HepG2 (cell line): ENCODE data around the gene RSPH9. TPM values are rescaled to one million over a fixed set of nuclear protein-coding genes. Genes with fewer than 3 reads are reported as not detected.

ENCODE experiments used
- CCDC6 ChIP-seq: sonication (generic); formaldehyde crosslinking; IDR thresholded peaks from 2 replicates; pipeline ENCODE4 v1.8.1; 2022; ENCODE audit warnings: mild to moderate bottlenecking, missing genetic modification reagents, moderate library complexity
- DDIT3 ChIP-seq: sonication (generic); formaldehyde crosslinking; IDR thresholded peaks from 2 replicates; pipeline ENCODE4 v1.4.0; 2020; ENCODE audit warnings: mild to moderate bottlenecking, missing genetic modification reagents
- JUND ChIP-seq: sonication (generic); formaldehyde crosslinking; IDR thresholded peaks from 2 replicates; pipeline ENCODE4 v1.8.0; 2022; ENCODE audit warnings: mild to moderate bottlenecking, missing genetic modification reagents
- MLLT10 ChIP-seq: sonication (generic); formaldehyde crosslinking; IDR thresholded peaks from 2 replicates; pipeline ENCODE4 v1.4.0; 2020; ENCODE audit warnings: missing genetic modification reagents
- MLXIP ChIP-seq: sonication (generic); formaldehyde crosslinking; IDR thresholded peaks from 2 replicates; pipeline ENCODE4 v1.9.0; 2021; ENCODE audit warnings: missing genetic modification reagents, borderline replicate concordance
- NFE2 ChIP-seq: sonication (generic); formaldehyde crosslinking; IDR thresholded peaks from 2 replicates; pipeline ENCODE4 v1.4.0; 2020; ENCODE audit warnings: missing genetic modification reagents
- PRDM10 ChIP-seq: sonication (generic); formaldehyde crosslinking; IDR thresholded peaks from 2 replicates; pipeline ENCODE4 v1.4.0; 2020; ENCODE audit warnings: low read depth, missing genetic modification reagents
- RAD51 ChIP-seq: fragments of 450-650 bp; IDR thresholded peaks from 2 replicates; pipeline ENCODE4 v1.6.1; 2016; ENCODE audit warnings: borderline replicate concordance
- RFX5 ChIP-seq: IDR thresholded peaks from 2 replicates; pipeline ENCODE4 v1.6.1; 2011; ENCODE audit warnings: low read depth, low read length, improper control_type of control experiment
- TBX3 ChIP-seq: fragments of 450-650 bp; IDR thresholded peaks from 2 replicates; pipeline ENCODE4 v1.6.1; 2017; ENCODE audit warnings: antibody characterized with exemption, mild to moderate bottlenecking, inconsistent platforms, borderline replicate concordance
- TEAD3 ChIP-seq: optimal IDR thresholded peaks from 2 replicates; pipeline ENCODE3; 2016; ENCODE audit warnings: borderline replicate concordance
- THAP8 ChIP-seq: sonication (generic); formaldehyde crosslinking; IDR thresholded peaks from 2 replicates; pipeline ENCODE4 v1.5.1; 2020; ENCODE audit warnings: missing genetic modification reagents, mild to moderate bottlenecking, borderline replicate concordance
- XRCC5 ChIP-seq: fragments of 200-400 bp; formaldehyde crosslinking; optimal IDR thresholded peaks from 2 replicates; pipeline ENCODE3; 2017; ENCODE audit warnings: mild to moderate bottlenecking, low read length
- YY1 ChIP-seq: IDR thresholded peaks from 2 replicates; pipeline ENCODE4 v1.6.1; 2011; ENCODE audit warnings: low read length, low read depth, moderate library complexity, mild to moderate bottlenecking; ENCODE audit not compliant: insufficient read depth, insufficient replicate concordance
- ZBTB46 ChIP-seq: sonication (generic); formaldehyde crosslinking; IDR thresholded peaks from 2 replicates; pipeline ENCODE4 v1.4.0; 2020; ENCODE audit warnings: mild to moderate bottlenecking, missing genetic modification reagents, borderline replicate concordance
- ZNF556 ChIP-seq: sonication (generic); formaldehyde crosslinking; IDR thresholded peaks from 2 replicates; pipeline ENCODE4 v1.4.0; 2020; ENCODE audit warnings: mild to moderate bottlenecking, missing genetic modification reagents, borderline replicate concordance
- ZNF704 ChIP-seq: sonication (generic); formaldehyde crosslinking; IDR thresholded peaks from 2 replicates; pipeline ENCODE4 v1.8.1; 2023; ENCODE audit warnings: mild to moderate bottlenecking, inconsistent platforms, moderate library complexity, missing genetic modification reagents, borderline replicate concordance
- ZNF720 ChIP-seq: sonication (generic); formaldehyde crosslinking; IDR thresholded peaks from 2 replicates; pipeline ENCODE4 v1.4.0; 2020; ENCODE audit warnings: missing genetic modification reagents
- polyA plus RNA-seq, 8 experiments: library from polyadenylated mRNA; depleted of rRNA in 3 of 8; stranded (reverse) in 7 of 8; unstranded in 1 of 8; fragments of >200 nt; fragmentation: Illumina TruSeq in 4 of 8; extraction: Trizol in 4 of 8; gene quantifications; 2 replicates each; pipeline versions ENCODE4 v1.2.1 to v1.2.3, GENCODE V29; 2011 to 2016; ENCODE audit warnings: low read depth in 4 of 8, missing spikeins in 1 of 8, mixed read lengths in 1 of 8; ENCODE audit not compliant: insufficient read depth in 1 of 8
- total RNA-seq, 5 experiments: library from RNA; depleted of rRNA; stranded (reverse); fragments of >200 nt; fragmentation: Illumina TruSeq; extraction: Trizol; gene quantifications; 2 replicates each; pipeline ENCODE4 v1.2.3, GENCODE V29; 2016; ENCODE audit warnings: low read depth in 1 of 5

RSPH9 gene
- total and polyA plus RNA-seq, 2 of the 13 experiments (the other 11 are each of a cell fraction or from before 2014, with no cell fraction given) = 0.04 TPM; not detected in 1

GRCh38 chr6:43629104-43629504, 15.7 kb upstream of the RSPH9 start, which contains the start of gene GTPBP2 (continued):
- no peak for TF ChIP-seq THAP8 (CRISPR knock-in tag)
- peak; percentile 85 for TF ChIP-seq TEAD3 (CRISPR knock-in tag)
- TF ChIP-seq RFX5 = no peak
- no peak for TF ChIP-seq MLXIP (CRISPR knock-in tag)
- TF ChIP-seq YY1 = peak; percentile 69
- TF ChIP-seq TBX3 = peak; percentile 47; the same call in 1 of the 2 replicates
- no peak for TF ChIP-seq DDIT3
- TF ChIP-seq NFE2 (CRISPR knock-in tag) = no peak
- no peak for TF ChIP-seq JUND (CRISPR knock-in tag)
- no peak for TF ChIP-seq CCDC6 (CRISPR knock-in tag)
- TF ChIP-seq PRDM10 (CRISPR knock-in tag) = peak; percentile 19; the same call in 1 of the 2 replicates
- no peak for TF ChIP-seq XRCC5
- TF ChIP-seq MLLT10 (CRISPR knock-in tag) = no peak
- no peak for TF ChIP-seq ZNF556 (CRISPR knock-in tag)
- no peak for TF ChIP-seq ZNF720
- TF ChIP-seq RAD51 = no peak
- TF ChIP-seq ZNF704 (CRISPR knock-in tag) = no peak
- 0 out of 2 replicates have a peak, but pooled peaks have one; percentile 11 for TF ChIP-seq ZBTB46 (CRISPR knock-in tag)
